ENCODE results near the gene LTO1. TPM values are rescaled to one million over a fixed set of nuclear protein-coding genes. Genes with fewer than 3 reads are reported as not detected.
A peak's percentile ranks its signal among the peaks of the same experiment; 100 is the strongest.

The LTO1 gene
- total RNA-seq, 4 donors from 2014 or later: 23.5 to 40.0 (median 26.9) TPM

DNA sequence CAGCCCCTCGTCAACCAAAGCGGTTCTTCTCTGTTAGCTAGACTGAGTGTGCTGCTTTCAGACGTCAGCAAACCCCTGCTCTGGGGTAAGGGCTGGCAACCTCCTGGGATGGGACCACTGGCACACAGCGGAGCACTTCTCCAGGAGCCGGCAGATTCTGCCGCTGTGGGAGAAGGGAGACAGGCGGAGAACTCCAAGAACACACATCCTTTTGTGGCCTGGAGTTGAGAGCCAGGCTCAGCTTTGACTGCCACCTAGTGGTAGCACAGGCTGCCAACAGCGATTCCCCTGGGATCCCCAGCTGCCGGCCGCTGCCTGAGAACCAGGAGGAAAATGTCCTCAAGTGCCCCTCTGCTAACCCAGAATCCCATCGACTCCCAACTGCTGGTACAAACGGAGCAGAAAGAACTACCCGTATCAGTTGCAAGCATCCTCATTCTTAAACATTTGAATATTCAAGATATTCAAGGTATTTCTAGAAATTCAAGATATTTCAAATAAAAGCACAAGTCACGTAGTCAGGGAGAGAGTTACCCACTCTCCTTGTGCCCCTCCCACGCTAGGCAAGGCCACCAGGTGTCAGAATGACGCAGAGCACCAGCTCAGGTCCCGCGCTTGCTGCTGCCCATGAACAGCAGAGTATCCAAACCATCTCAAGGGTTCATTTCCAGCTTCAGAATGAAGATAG, 4.9 kb downstream of the LTO1 start:
- peak overlapping the region in 1 of 3 donors; percentile 34 for H3K27ac ChIP-seq
- 42 to 50% methylated on average over 13 to 14 of the region's 18 CpGs for WGBS, 2 donors
- H3K36me3 ChIP-seq: peaks cover 5 to 8% of the 10 kb centered on the region in 2 donors
- TF ChIP-seq CTCF (IDR thresholded peaks at IDR 0.05) (peak; percentile 87 to 94 (median 90)), POLR2A (IDR thresholded peaks at IDR 0.05) (no peak)
- peaks cover 11 to 21% of the 10 kb centered on the region in 2 donors for H3K4me1 ChIP-seq
- H3K9me3 ChIP-seq: no peaks in the 10 kb centered on the region
- DNase-seq: peak; percentile 84 to 87
- H3K4me3 ChIP-seq (replicated peaks in 1 of 3): no peak overlapping the region
- H3K27me3 ChIP-seq: no peaks in the 10 kb centered on the region
- intact Hi-C loops (cut with DNase I): no loop called here

DNA sequence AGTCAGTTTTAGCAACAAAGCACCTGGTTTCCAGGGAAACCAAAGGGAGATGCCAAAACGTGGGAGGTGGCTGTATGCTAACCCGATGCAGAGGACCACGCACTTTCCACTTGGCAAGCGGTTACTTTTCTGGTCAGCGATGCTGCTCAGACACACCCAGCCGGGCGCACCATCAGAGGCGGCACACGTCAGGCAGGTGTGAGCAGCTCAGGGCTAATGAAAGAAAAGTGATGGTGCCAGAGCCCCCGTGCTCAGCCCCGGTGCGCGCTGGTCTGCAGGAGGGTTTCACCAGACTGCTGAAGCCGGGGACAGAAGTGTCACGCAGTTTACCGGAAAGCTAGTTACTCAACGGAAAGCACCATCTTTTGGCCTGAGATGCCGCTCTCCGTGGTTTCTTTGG, 5.7 kb downstream of the LTO1 start:
- Histone ChIP-seq H3K36me3 (peaks cover 5 to 8% of the 10 kb centered on the region in 2 donors), H3K27me3 (no peaks in the 10 kb centered on the region), H3K27ac (no peak overlapping the region), H3K4me3 (replicated peaks in 1 of 3) (no peak overlapping the region), H3K4me1 (peaks cover 8 to 20% of the 10 kb centered on the region in 2 donors), H3K9me3 (no peaks in the 10 kb centered on the region)
- DNase-seq: no peak
- WGBS, 2 donors: 86 to 93% methylated on average over 19 of the region's 19 CpGs
- intact Hi-C loops (cut with DNase I): no loop called here
- TF ChIP-seq CTCF (IDR thresholded peaks at IDR 0.05) (no peak), POLR2A (IDR thresholded peaks at IDR 0.05) (no peak)

DNA sequence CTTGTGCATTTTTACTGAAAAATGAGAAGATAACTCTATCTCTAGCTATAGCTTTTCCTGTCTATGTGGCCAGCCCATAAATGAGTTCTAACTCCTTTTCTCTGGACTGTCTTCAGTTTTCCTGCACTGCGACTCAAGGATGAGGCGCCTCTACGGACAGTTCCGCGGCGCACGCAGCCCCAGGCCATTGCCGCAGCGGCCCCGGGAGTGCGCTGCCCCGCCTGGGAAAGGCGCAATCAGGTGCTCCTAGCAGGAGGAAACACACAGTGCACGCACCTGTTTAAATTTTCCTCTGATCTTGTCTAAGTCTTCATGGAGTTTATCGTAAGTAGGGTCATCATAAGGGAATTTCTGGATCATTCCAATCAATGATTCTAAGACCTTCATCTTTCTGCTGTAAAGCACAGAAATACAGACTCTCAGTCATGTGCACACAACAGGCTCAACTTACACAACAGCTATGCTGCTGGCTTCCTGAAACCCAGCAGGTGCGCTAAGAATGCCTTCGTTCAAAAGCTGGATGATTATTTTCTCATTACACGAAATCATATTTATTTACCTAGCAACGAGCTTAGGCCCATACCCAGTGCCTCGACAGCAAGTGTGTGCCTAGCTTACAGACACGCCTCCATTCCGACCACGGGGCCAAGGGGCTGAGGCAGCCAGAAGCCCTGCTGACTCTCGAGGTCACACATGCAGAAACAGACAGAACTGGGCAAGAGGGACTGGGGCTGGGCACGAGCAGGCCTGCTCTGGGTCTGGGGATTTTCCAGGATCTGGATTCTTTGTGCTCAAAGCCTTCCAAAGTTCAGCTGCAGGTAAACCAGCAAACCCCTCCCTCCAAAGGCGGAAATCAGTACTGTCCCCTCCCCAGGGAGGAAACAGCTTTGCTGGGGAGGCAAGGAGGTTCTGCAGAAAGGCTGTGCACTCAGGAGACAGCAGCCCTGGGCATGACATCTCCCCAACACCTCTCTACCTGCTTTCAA, 7.2 kb downstream of the LTO1 start:
- WGBS, 2 donors: 94 to 95% methylated on average over 25 to 26 of the region's 26 CpGs
- Histone ChIP-seq H3K9me3 (no peaks in the 10 kb centered on the region), H3K27me3 (no peaks in the 10 kb centered on the region), H3K4me3 (replicated peaks in 1 of 3) (no peak overlapping the region), H3K27ac (no peak overlapping the region), H3K36me3 (peaks cover 5 to 8% of the 10 kb centered on the region in 2 donors), H3K4me1 (peaks cover 4 to 13% of the 10 kb centered on the region in 2 donors)
- intact Hi-C loops (cut with DNase I): no loop called here
- TF ChIP-seq POLR2A (IDR thresholded peaks at IDR 0.05) (no peak), CTCF (IDR thresholded peaks at IDR 0.05) (no peak)
- DNase-seq: no peak

DNA sequence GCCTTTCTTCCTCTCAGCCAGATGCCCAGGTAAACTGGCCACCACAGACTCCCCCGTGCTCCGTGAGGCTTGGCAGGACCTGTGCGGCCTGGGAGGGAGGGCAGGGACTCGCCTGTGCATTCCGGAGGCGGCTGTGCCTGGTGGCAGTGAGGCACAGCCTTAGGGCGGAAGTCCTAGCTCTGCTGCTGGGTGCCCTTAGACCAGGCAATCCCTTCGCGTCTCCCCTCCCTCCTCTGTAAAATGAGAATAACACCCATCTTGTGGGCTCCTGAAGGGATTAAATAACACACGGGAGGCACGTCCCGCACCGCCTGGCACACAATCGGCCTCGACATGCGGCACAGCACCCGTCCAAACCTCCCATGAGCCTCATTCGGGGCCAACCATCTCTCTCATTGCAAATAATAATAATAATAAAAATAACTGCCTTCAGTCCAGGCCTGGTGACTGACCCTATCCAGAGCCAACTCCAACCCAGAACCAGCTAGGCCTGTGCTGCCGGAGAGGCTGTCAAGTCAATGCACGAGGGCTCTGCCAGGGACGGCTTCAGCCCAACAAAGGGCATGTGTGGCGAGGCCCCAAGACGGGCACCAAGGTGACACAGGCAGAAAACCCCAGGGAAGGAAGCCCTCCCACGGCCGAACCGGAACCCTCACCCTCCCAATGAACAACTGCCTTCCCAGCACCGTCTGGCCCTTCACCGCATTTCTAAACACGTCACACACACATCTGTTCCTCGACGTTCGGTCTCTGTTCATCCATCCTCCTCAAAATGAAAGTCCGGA, 8.2 kb downstream of the LTO1 start:
- WGBS, 2 donors: 92 to 94% methylated on average over 33 of the region's 33 CpGs
- Histone ChIP-seq H3K4me1 (peaks cover 12 to 21% of the 10 kb centered on the region in 2 donors), H3K36me3 (peaks cover 5 to 6% of the 10 kb centered on the region in 2 donors), H3K9me3 (no peaks in the 10 kb centered on the region), H3K4me3 (replicated peaks in 1 of 3) (no peak overlapping the region), H3K27ac (no peak overlapping the region), H3K27me3 (no peaks in the 10 kb centered on the region)
- TF ChIP-seq POLR2A (IDR thresholded peaks at IDR 0.05) (no peak), CTCF (IDR thresholded peaks at IDR 0.05) (no peak)
- intact Hi-C loops (cut with DNase I): no loop called here
- DNase-seq: no peak
